ENCODE results near the gene ATP5PO. TPM values are rescaled to one million over a fixed set of nuclear protein-coding genes. Genes with fewer than 3 reads are reported as not detected.

The ATP5PO gene
- total RNA-seq, 3 donors from 2014 or later: 223 to 297 (median 282) TPM

GRCh38 chr21:33916200-33916567 is 580 bp upstream of the ATP5PO start:
- no peak for ATAC-seq
- Histone ChIP-seq H3K36me3 (ENCODE audit: low read depth) (no peaks in the 10 kb centered on the region), H3K9me3 (no peaks in the 10 kb centered on the region), H3K4me1 (ENCODE audit: low read depth) (peaks cover 8% of the 10 kb centered on the region), H3K4me3 (no peak overlapping the region)
- no peak for DNase-seq
- intact Hi-C loops (cut with DNase I, micrococcal nuclease): no loop called here
- no peak for TF ChIP-seq CTCF (IDR thresholded peaks at IDR 0.05)

DNA sequence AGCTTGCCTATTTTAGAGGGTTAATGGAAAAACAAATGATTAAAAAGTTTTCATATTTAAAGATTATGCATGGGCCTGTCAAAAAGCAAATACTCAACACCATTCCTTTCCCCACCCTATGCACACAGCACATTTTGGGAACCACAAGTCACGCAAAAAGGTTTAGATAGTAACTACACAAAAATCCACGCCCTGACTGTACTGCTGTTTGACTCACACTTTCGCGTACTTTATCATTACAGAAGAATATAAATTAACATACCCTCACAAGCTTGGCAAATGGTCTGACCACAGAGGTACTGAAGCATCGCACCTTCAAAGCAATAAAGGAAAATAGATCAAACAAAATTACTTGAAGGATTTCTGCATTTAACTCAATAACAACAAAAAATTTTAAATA is 1.4 kb downstream of the ATP5PO start:
- no peak for TF ChIP-seq CTCF (IDR thresholded peaks at IDR 0.05)
- DNase-seq (no peak), ATAC-seq (no peak)
- Histone ChIP-seq H3K4me3 (no peak overlapping the region), H3K36me3 (ENCODE audit: low read depth) (no peaks in the 10 kb centered on the region), H3K9me3 (no peaks in the 10 kb centered on the region), H3K4me1 (ENCODE audit: low read depth) (peaks cover 8% of the 10 kb centered on the region)
- intact Hi-C loops (cut with DNase I, micrococcal nuclease): no loop called here

DNA sequence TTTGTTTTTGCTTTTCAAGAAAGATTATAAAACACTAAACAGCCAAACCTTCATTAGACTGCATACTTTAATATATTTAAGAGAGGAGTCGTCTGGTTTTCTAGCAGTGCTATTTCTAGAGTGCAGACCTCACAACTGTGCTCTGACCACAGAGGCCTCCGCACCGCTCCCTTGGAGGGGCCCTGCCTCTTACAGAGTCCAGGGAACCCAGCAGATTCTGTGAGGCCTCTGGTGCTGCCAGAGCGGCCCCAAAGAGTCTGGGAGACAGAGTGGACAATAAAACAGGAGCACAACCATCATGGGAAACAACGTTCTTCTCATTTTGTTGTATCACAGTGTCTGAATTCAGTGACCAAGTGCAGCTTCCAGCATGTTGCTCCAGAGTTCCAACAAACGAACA is 5.8 kb downstream of the ATP5PO start:
- no peak for DNase-seq
- intact Hi-C loops (cut with DNase I, micrococcal nuclease): no loop called here
- Histone ChIP-seq H3K36me3 (ENCODE audit: low read depth) (peaks cover 11% of the 10 kb centered on the region), H3K4me1 (ENCODE audit: low read depth) (peaks cover 8% of the 10 kb centered on the region), H3K9me3 (no peaks in the 10 kb centered on the region), H3K4me3 (no peak overlapping the region)
- TF ChIP-seq CTCF (IDR thresholded peaks at IDR 0.05): no peak
- no peak for ATAC-seq

DNA sequence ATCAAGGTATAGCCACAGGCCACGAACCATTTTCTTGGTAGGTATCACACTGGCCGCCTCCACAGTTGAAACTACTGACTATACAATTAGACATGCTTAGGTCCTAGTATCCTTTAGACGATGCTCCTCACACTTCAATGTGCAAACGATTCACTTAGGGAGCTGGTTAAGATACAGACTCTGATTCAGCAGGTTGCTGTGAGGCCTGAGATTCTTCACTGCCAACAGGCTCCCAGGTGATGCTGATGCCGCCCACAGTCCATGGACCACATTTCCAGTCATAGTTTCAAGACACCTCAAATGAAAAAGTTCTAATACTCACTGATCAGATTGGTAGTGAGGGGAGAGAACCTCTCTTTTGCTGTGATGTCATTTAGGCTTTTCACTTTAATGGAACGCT is 6.8 kb downstream of the ATP5PO start:
- Histone ChIP-seq H3K4me1 (ENCODE audit: low read depth) (no peaks in the 10 kb centered on the region), H3K4me3 (no peak overlapping the region), H3K9me3 (no peaks in the 10 kb centered on the region), H3K36me3 (ENCODE audit: low read depth) (peaks cover 11% of the 10 kb centered on the region)
- ATAC-seq (no peak), DNase-seq (no peak)
- intact Hi-C loops (cut with DNase I, micrococcal nuclease): no loop called here
- TF ChIP-seq CTCF (IDR thresholded peaks at IDR 0.05): no peak

GRCh38 chr21:33904041-33904440 is 11.6 kb downstream of the ATP5PO start:
- no peak for TF ChIP-seq CTCF (IDR thresholded peaks at IDR 0.05)
- no peak for ATAC-seq

DNA sequence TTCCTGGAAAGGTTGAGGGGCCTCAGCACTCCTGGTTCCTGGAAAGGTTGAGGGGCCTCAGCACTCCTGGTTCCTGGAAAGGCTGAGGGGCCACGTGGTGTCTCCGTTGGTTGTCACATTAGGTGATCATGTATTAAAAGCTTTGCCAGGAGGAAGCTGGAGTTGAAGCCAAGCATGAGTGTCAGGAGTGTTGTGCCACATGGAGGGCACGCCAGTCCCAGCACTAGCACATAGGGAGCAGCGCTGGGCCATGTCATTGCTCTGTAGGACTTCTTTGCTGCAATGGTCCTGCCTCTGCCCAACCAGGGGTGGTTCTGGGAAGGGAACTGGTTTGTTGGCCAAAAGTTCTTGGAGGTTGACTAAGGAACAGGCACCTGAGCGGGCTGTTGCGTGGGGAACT is 13.3 kb downstream of the ATP5PO start:
- intact Hi-C loops (cut with DNase I, micrococcal nuclease): no loop called here
- Histone ChIP-seq H3K4me3 (no peak overlapping the region), H3K36me3 (ENCODE audit: low read depth) (peaks cover 7% of the 10 kb centered on the region), H3K4me1 (ENCODE audit: low read depth) (no peaks in the 10 kb centered on the region), H3K9me3 (no peaks in the 10 kb centered on the region)
- no peak for TF ChIP-seq CTCF (IDR thresholded peaks at IDR 0.05)
- DNase-seq: no peak
- peak; percentile 32 for ATAC-seq

More at GRCh38 chr21:33904041-33904440, 11.6 kb downstream of the ATP5PO start:
- Histone ChIP-seq H3K4me3 (no peak overlapping the region), H3K4me1 (ENCODE audit: low read depth) (no peaks in the 10 kb centered on the region), H3K36me3 (ENCODE audit: low read depth) (peaks cover 11% of the 10 kb centered on the region), H3K9me3 (no peaks in the 10 kb centered on the region)
- intact Hi-C loops (cut with DNase I, micrococcal nuclease): no loop called here
- no peak for DNase-seq
